Caco-2 (cell line): ENCODE data around the gene SMPD1. TPM values are rescaled to one million over a fixed set of nuclear protein-coding genes. Genes with fewer than 3 reads are reported as not detected.

Source experiments
- BruUV-seq: library from RNA; stranded (reverse); fragments of 400-500 nt; replicated peaks from 2 replicates; lab custom pipeline; 2021; lab: Mats Ljungman, UMichigan
- CTCF ChIA-PET: fragments of 300-600 bp; sonication (Branson Sonifier 250); formaldehyde crosslinking; loops from one replicate; lab custom pipeline; 2022; ENCODE audit warnings: antibody characterized with exemption; lab: Charles Lee
- POLR2A ChIA-PET: fragments of 300-600 bp; sonication (Branson Sonifier 250); formaldehyde crosslinking; loops from one replicate; lab custom pipeline; 2022; ENCODE audit warnings: antibody characterized with exemption; lab: Charles Lee
- DNase-seq, 2 experiments: peaks; one replicate each; pipeline versions ENCODE4 v3.0.0 to v3.0.0-alpha.2; 2020 to 2022
- H3K27me3 ChIP-seq: replicated peaks from 2 replicates; pipeline ENCODE4 v1.6.0; 2011; ENCODE audit warnings: low read length; ENCODE audit not compliant: control insufficient read depth, insufficient read depth
- H3K36me3 ChIP-seq: 2 replicates; pipeline ENCODE4 v1.5.1; 2011; ENCODE audit warnings: low read length; ENCODE audit not compliant: control insufficient read depth, insufficient read depth
- H3K4me1 ChIP-seq: fragments of 250-450 bp; sonication (Bioruptor Pico); 2 replicates; pipeline ENCODE4 v1.5.1; 2020; ENCODE audit warnings: mild to moderate bottlenecking
- H3K4me3 ChIP-seq: 2 replicates; pipeline ENCODE4 v1.5.1; 2011; ENCODE audit warnings: low read depth, mild to moderate bottlenecking, control low read depth, low read length
- H3K9me3 ChIP-seq: fragments of 250-450 bp; sonication (Bioruptor Pico); 2 replicates; pipeline ENCODE4 v1.5.1; 2020; ENCODE audit warnings: mild to moderate bottlenecking, moderate library complexity
- H3K27ac Mint-ChIP-seq: one replicate; pipeline ENCODE4 v1.8.0; 2022; ENCODE audit warnings: mixed read lengths; ENCODE audit not compliant: unreplicated experiment
- H3K27me3 Mint-ChIP-seq: one replicate; pipeline ENCODE4 v1.8.0; 2022; ENCODE audit warnings: mixed read lengths; ENCODE audit not compliant: insufficient read depth, unreplicated experiment
- H3K36me3 Mint-ChIP-seq: one replicate; pipeline ENCODE4 v1.8.0; 2022; ENCODE audit warnings: mild to moderate bottlenecking, mixed read lengths; ENCODE audit not compliant: insufficient read depth, unreplicated experiment
- H3K4me1 Mint-ChIP-seq: one replicate; pipeline ENCODE4 v1.8.0; 2022; ENCODE audit warnings: low read depth, mixed read lengths; ENCODE audit not compliant: unreplicated experiment
- H3K4me3 Mint-ChIP-seq: one replicate; pipeline ENCODE4 v1.8.0; 2022; ENCODE audit warnings: mild to moderate bottlenecking, moderate library complexity, mixed read lengths; ENCODE audit not compliant: unreplicated experiment
- H3K9me3 Mint-ChIP-seq: one replicate; pipeline ENCODE4 v1.8.0; 2022; ENCODE audit warnings: mixed read lengths; ENCODE audit not compliant: unreplicated experiment
- CTCF ChIP-seq, 2 experiments: fragments of 200-600 bp in 1 of 2; IDR thresholded peaks; 1 replicate in 1 of 2; 2 replicates in 1 of 2; pipeline versions ENCODE4 v1.5.1 to v1.8.0; 2011 to 2022; ENCODE audit warnings: antibody characterized with exemption in 1 of 2, control low read depth in 1 of 2, inconsistent platforms in 1 of 2, low read depth in 1 of 2, low read length in 1 of 2, mild to moderate bottlenecking in 1 of 2, moderate library complexity in 1 of 2; ENCODE audit not compliant: insufficient read depth in 1 of 2, severe bottlenecking in 1 of 2, unreplicated experiment in 1 of 2
- intact Hi-C: fragments of 100-400 bp; cut with micrococcal nuclease; formaldehyde crosslinking; loops from one replicate; pipeline ENCODE4 v1.10.0; 2022; ENCODE audit not compliant: unreplicated experiment
- total RNA-seq: library from RNA; stranded (reverse); gene quantifications from 2 replicates; pipeline ENCODE4 v1.2.3, GENCODE V29; 2022

SMPD1 gene
- total RNA-seq, 1 experiment from 2014 or later: 41.9 TPM

GRCh38 chr11:6397636-6398035 is 7.4 kb downstream of the SMPD1 start:
- BruUV-seq: no TSS peak
- peak; percentile 74 to 83 for DNase-seq
- Mint-ChIP-seq H3K27me3 (no peaks in the 10 kb centered on the region), H3K27ac (peak overlapping the region; percentile 79), H3K4me3 (peak overlapping the region; percentile 6), H3K4me1 (peaks cover 56% of the 10 kb centered on the region), H3K9me3 (no peaks in the 10 kb centered on the region), H3K36me3 (peaks cover 29% of the 10 kb centered on the region)
- ChIA-PET POLR2A (no interaction called here), CTCF (no interaction called here)
- Histone ChIP-seq H3K4me1 (peaks cover 35% of the 10 kb centered on the region), H3K9me3 (no peaks in the 10 kb centered on the region), H3K27me3 (no peaks in the 10 kb centered on the region), H3K36me3 (peaks cover 1% of the 10 kb centered on the region; the same call in 1 of the 2 replicates), H3K4me3 (no peak overlapping the region)
- intact Hi-C loops: loop anchor here (1.0 to 10.0 kb wide), 4 partner anchors 7 to 217 kb away; partner anchors contain the start of genes SMPD1, TAF10 and TPP1
- TF ChIP-seq CTCF (IDR thresholded peaks at IDR 0.05; ENCODE audit: insufficient read depth in 1 of 2, low read depth in 1 of 2, low read length in 1 of 2, severe bottlenecking in 1 of 2, unreplicated experiment in 1 of 2): no peak

GRCh38 chr11:6400431-6401345 is 10.4 kb downstream of the SMPD1 start:
- Mint-ChIP-seq H3K4me3 (no peak overlapping the region), H3K27ac (peak overlapping the region; percentile 26), H3K36me3 (peaks cover 21% of the 10 kb centered on the region), H3K9me3 (no peaks in the 10 kb centered on the region), H3K27me3 (no peaks in the 10 kb centered on the region), H3K4me1 (peaks cover 62% of the 10 kb centered on the region)
- POLR2A ChIA-PET: interaction anchor here (0.6 kb wide), 1 partner anchor 72 kb away, joined by 6 read pairs; no protein-coding TSS in a partner anchor
- no peak for TF ChIP-seq CTCF (IDR thresholded peaks at IDR 0.05; ENCODE audit: insufficient read depth in 1 of 2, low read depth in 1 of 2, low read length in 1 of 2, severe bottlenecking in 1 of 2, unreplicated experiment in 1 of 2)
- CTCF ChIA-PET: no interaction called here
- BruUV-seq: no TSS peak
- intact Hi-C loops: no loop called here
- H3K36me3 ChIP-seq: peaks cover 1% of the 10 kb centered on the region; the same call in 1 of the 2 replicates
- no peaks in the 10 kb centered on the region for H3K27me3 ChIP-seq
- H3K4me1 ChIP-seq: peaks cover 55% of the 10 kb centered on the region
- no peak for DNase-seq
- H3K9me3 ChIP-seq: no peaks in the 10 kb centered on the region
- no peak overlapping the region for H3K4me3 ChIP-seq

- H3K9me3 Mint-ChIP-seq: no peaks in the 10 kb centered on the region
- H3K27ac Mint-ChIP-seq: no peak overlapping the region
- intact Hi-C loops: no loop called here
- POLR2A ChIA-PET: no interaction called here
- no peak for DNase-seq
- H3K27me3 ChIP-seq: no peaks in the 10 kb centered on the region
- CTCF ChIA-PET: no interaction called here
- H3K4me1 ChIP-seq: peaks cover 61% of the 10 kb centered on the region
- no TSS peak for BruUV-seq
- peaks cover 1% of the 10 kb centered on the region; the same call in 1 of the 2 replicates for H3K36me3 ChIP-seq
- no peaks in the 10 kb centered on the region for H3K9me3 ChIP-seq
- no peak for TF ChIP-seq CTCF (IDR thresholded peaks at IDR 0.05; ENCODE audit: insufficient read depth in 1 of 2, low read depth in 1 of 2, low read length in 1 of 2, severe bottlenecking in 1 of 2, unreplicated experiment in 1 of 2)
- no peak overlapping the region for H3K4me3 Mint-ChIP-seq
- peaks cover 14% of the 10 kb centered on the region for H3K36me3 Mint-ChIP-seq
- H3K4me1 Mint-ChIP-seq: peaks cover 63% of the 10 kb centered on the region
- no peaks in the 10 kb centered on the region for H3K27me3 Mint-ChIP-seq
- no peak overlapping the region for H3K4me3 ChIP-seq
These were observed 11.2 kb downstream of the SMPD1 start for GRCh38 chr11:6401464-6401863.
